Body of pancreas (tissue), 4 donors: ENCODE results near the gene PCCA.

Experiments used
- CTCF ChIP-seq, 7 experiments: fragments of 450-650 bp in 4 of 7; fragments of 200-600 bp in 3 of 7; sonication (generic) in 3 of 7; IDR thresholded peaks; one replicate each; pipeline ENCODE4 v1.5.1; 2016 to 2019; ENCODE audit warnings: antibody characterized with exemption in 7 of 7
- POLR2A ChIP-seq, 3 donors: fragments of 450-650 bp; IDR thresholded peaks; one replicate each; pipeline ENCODE4 v1.6.1; 2016; ENCODE audit warnings: antibody characterized with exemption in 3 of 3, mild to moderate bottlenecking in 2 of 3

GRCh38 chr13:100106705-100107104, 17.8 kb downstream of the PCCA start:
- TF ChIP-seq CTCF (IDR thresholded peaks at IDR 0.05) (no peak), POLR2A (IDR thresholded peaks at IDR 0.05) (no peak)
